ENCODE measurements around the gene LHX5. TPM values are rescaled to one million over a fixed set of nuclear protein-coding genes. Genes with fewer than 3 reads are reported as not detected.

Gene LHX5
- not detected in 2 replicates for total RNA-seq

GRCh38 chr12:113471619-113472171, at the start of gene LHX5:
Gene LHX5, minus strand, starts transcription at chr12:113471871. Its CDS starts 373 bp downstream, at chr12:113471498.

GRCh38 chr12:113422030-113422885, 49.4 kb downstream of the LHX5 start, which contains the start of gene SDSL:
Gene SDSL, plus strand, starts transcription at chr12:113422380. Its CDS starts 5,603 bp downstream, at chr12:113427983.

Other genes with a start within 250 kb of the LHX5 start
- gene SLC8B1, start 136.8 kb downstream of the LHX5 start, total RNA-seq, result 12.2 and 14.5 TPM in 2 replicates
- 17.1 and 20.4 TPM in 2 replicates for gene PLBD2, start 113.3 kb downstream of the LHX5 start, total RNA-seq
- 0.11 TPM in 1 of 2 replicates, not detected in the other for gene SDS, start 68.0 kb downstream of the LHX5 start, total RNA-seq
- gene SDSL, start 49.5 kb downstream of the LHX5 start, total RNA-seq, result 2.1 and 2.9 TPM in 2 replicates

All from dermis lymphatic vessel endothelial cell (primary cell).